HG03342 (cell line): ENCODE results near the gene MPP1.
"Not testable (repeated sequence)": the region's sequence is repeated elsewhere in the genome, so short reads cannot be mapped to it uniquely, and the experiment has no call there.

Source experiments
- ATAC-seq: cut with Tn5 transposase; IDR thresholded peaks from one replicate; pipeline ENCODE4 v1.9.1; 2021; ENCODE audit warnings: mild to moderate bottlenecking, moderate library complexity; ENCODE audit not compliant: unreplicated experiment

Gene MPP1

GRCh38 chrX:154804957-154805695, at the start of gene MPP1:
Gene MPP1 (minus strand): TSS chrX:154805485. CDS start chrX:154805373, 112 bp downstream.
- peak; percentile 91 for ATAC-seq

GRCh38 chrX:154850957-154851611, 45.8 kb upstream of the MPP1 start:
- ATAC-seq: no peak

GRCh38 chrX:154840856-154841255, 35.6 kb upstream of the MPP1 start:
- ATAC-seq: peak; percentile 57

- ATAC-seq: no peak
Measured at GRCh38 chrX:154836163-154836562, 30.9 kb upstream of the MPP1 start.

GRCh38 chrX:154834562-154834961, 29.3 kb upstream of the MPP1 start, which contains the start of gene SMIM9:
Gene SMIM9 (minus strand): TSS chrX:154834662. CDS start chrX:154830856, 3,806 bp downstream.
- ATAC-seq: no peak

GRCh38 chrX:154833746-154834274, 28.5 kb upstream of the MPP1 start:
- no peak for ATAC-seq

- no peak for ATAC-seq
Measured at GRCh38 chrX:154829926-154830442, 24.7 kb upstream of the MPP1 start.

GRCh38 chrX:154829134-154829533, 23.8 kb upstream of the MPP1 start:
- no peak for ATAC-seq

- no peak for ATAC-seq
Measured at GRCh38 chrX:154828016-154828408, 22.7 kb upstream of the MPP1 start.

GRCh38 chrX:154827194-154828015, 22.1 kb upstream of the MPP1 start:
- ATAC-seq: peak; percentile 90

- ATAC-seq: not testable (repeated sequence)
Measured at GRCh38 chrX:154825586-154825985, 20.3 kb upstream of the MPP1 start.

GRCh38 chrX:154824638-154825037, 19.4 kb upstream of the MPP1 start:
- no peak for ATAC-seq

- no peak for ATAC-seq
Measured at GRCh38 chrX:154822029-154822428, 16.7 kb upstream of the MPP1 start.

- no peak for ATAC-seq
Measured at GRCh38 chrX:154821523-154821922, 16.2 kb upstream of the MPP1 start.

GRCh38 chrX:154819771-154820341, 14.6 kb upstream of the MPP1 start:
- ATAC-seq: peak; percentile 67

- peak; percentile 36 for ATAC-seq
Measured at GRCh38 chrX:154818916-154819770, 13.9 kb upstream of the MPP1 start.

GRCh38 chrX:154817048-154817618, 11.8 kb upstream of the MPP1 start:
- not testable (repeated sequence) for ATAC-seq

GRCh38 chrX:154816326-154816898, 11.1 kb upstream of the MPP1 start:
- ATAC-seq: not testable (repeated sequence)

- no peak for ATAC-seq
Measured at GRCh38 chrX:154815274-154815818, 10.1 kb upstream of the MPP1 start.
